H1 (cell line): ENCODE results near the gene NOC2L. TPM values are rescaled to one million over a fixed set of nuclear protein-coding genes. Genes with fewer than 3 reads are reported as not detected.
A peak's percentile ranks its signal among the peaks of the same experiment; 100 is the strongest.

ENCODE experiments used
- CTCF ChIA-PET: fragments of 300-600 bp; sonication (Branson Sonifier 250); formaldehyde crosslinking; loops from one replicate; lab custom pipeline; 2021; ENCODE audit not compliant: partially characterized antibody; lab: Charles Lee
- POLR2A ChIA-PET: fragments of 300-600 bp; sonication (Branson Sonifier 250); formaldehyde crosslinking; loops from one replicate; lab custom pipeline; 2021; ENCODE audit warnings: inconsistent platforms; ENCODE audit not compliant: partially characterized antibody; lab: Charles Lee
- DNase-seq, 2 experiments: peaks; one replicate each; pipeline versions ENCODE4 v3.0.0 to v3.0.0-alpha.2; 2010 to 2022; ENCODE audit warnings: low spot score in 2 of 2, low read depth in 1 of 2, mixed read lengths in 1 of 2
- FAIRE-seq: peaks from 2 replicates; lab custom pipeline; 2011; peaks lifted over from hg19 to GRCh38; lab: Jason Lieb, UNC
- H2AFZ ChIP-seq: 2 replicates; pipeline ENCODE4 v1.8.1; 2012; ENCODE audit warnings: low read length, inconsistent platforms
- H2AK5ac ChIP-seq: 2 replicates; pipeline ENCODE4 v1.6.1; 2013; ENCODE audit warnings: low read depth, low read length
- H2BK120ac ChIP-seq: replicated peaks from 2 replicates; pipeline ENCODE3; 2013; ENCODE audit warnings: low read depth, low read length, inconsistent platforms
- H2BK12ac ChIP-seq: 2 replicates; pipeline ENCODE4 v1.6.1; 2013; ENCODE audit warnings: low read depth, low read length
- H2BK15ac ChIP-seq: 2 replicates; pipeline ENCODE4 v1.6.1; 2013; ENCODE audit warnings: low read length
- H2BK20ac ChIP-seq: 2 replicates; pipeline ENCODE4 v1.6.1; 2013; ENCODE audit warnings: low read length
- H2BK5ac ChIP-seq: 2 replicates; pipeline ENCODE4 v1.6.1; 2013; ENCODE audit warnings: low read depth, low read length
- H3K14ac ChIP-seq: 2 replicates; pipeline ENCODE4 v1.6.1; 2013; ENCODE audit warnings: inconsistent platforms; ENCODE audit not compliant: insufficient read length
- H3K18ac ChIP-seq: 2 replicates; pipeline ENCODE4 v1.6.1; 2013; ENCODE audit warnings: low read length; ENCODE audit errors: extremely low read depth
- H3K23ac ChIP-seq: 2 replicates; pipeline ENCODE4 v1.6.1; 2013; ENCODE audit warnings: inconsistent platforms; ENCODE audit not compliant: insufficient read length
- H3K23me2 ChIP-seq: 2 replicates; pipeline ENCODE4 v1.6.1; 2013; ENCODE audit warnings: low read depth, low read length
- H3K27ac ChIP-seq: 2 replicates; pipeline ENCODE4 v1.6.1; 2011; ENCODE audit warnings: low read depth, low read length, inconsistent platforms
- H3K27me3 ChIP-seq, 4 experiments: replicated peaks in 1 of 4; 1 replicate in 1 of 4; 2 replicates in 3 of 4; pipeline versions ENCODE4 v1.6.1 to v1.8.1; 2011 to 2013; ENCODE audit warnings: low read length in 3 of 4, mild to moderate bottlenecking in 3 of 4, inconsistent platforms in 2 of 4, mixed read lengths in 2 of 4, moderate library complexity in 1 of 4; ENCODE audit not compliant: control insufficient read depth in 3 of 4, insufficient read depth in 3 of 4; ENCODE audit errors: extremely low read depth in 1 of 4
- H3K36me3 ChIP-seq, 4 experiments: 2 replicates each; pipeline versions ENCODE4 v1.6.1 to v1.8.1; 2011 to 2013; ENCODE audit warnings: mild to moderate bottlenecking in 4 of 4, low read length in 3 of 4, moderate library complexity in 2 of 4, control low read depth in 1 of 4, inconsistent platforms in 1 of 4; ENCODE audit not compliant: insufficient read depth in 4 of 4, control insufficient read depth in 2 of 4
- H3K4ac ChIP-seq: replicated peaks from 2 replicates; pipeline ENCODE3; 2013; ENCODE audit warnings: low read length, low read depth, mixed read lengths, inconsistent platforms; ENCODE audit not compliant: insufficient read length
- H3K4me1 ChIP-seq, 4 experiments: replicated peaks in 1 of 4; 1 replicate in 1 of 4; 2 replicates in 3 of 4; pipeline versions ENCODE4 v1.6.1 to v1.8.1; 2011 to 2013; ENCODE audit warnings: low read length in 3 of 4, inconsistent platforms in 2 of 4, mixed read lengths in 1 of 4; ENCODE audit not compliant: insufficient read depth in 4 of 4, control insufficient read depth in 3 of 4
- H3K4me2 ChIP-seq, 2 experiments: 2 replicates each; pipeline versions ENCODE4 v1.6.1 to v1.8.1; 2011 to 2013; ENCODE audit warnings: low read depth in 2 of 2, low read length in 2 of 2, control low read depth in 1 of 2, inconsistent platforms in 1 of 2, mild to moderate bottlenecking in 1 of 2; ENCODE audit not compliant: insufficient read depth in 1 of 2
- H3K4me3 ChIP-seq, 4 experiments: fragments of 200-600, 300-600 bp in 1 of 4; sonication (generic), shearing (Covaris generic), sonication (Bioruptor Twin) in 1 of 4; 2 replicates each; pipeline versions ENCODE4 v1.5.1 to v1.8.1; 2011 to 2016; ENCODE audit warnings: low read length in 4 of 4, low read depth in 3 of 4, control low read depth in 2 of 4, inconsistent platforms in 2 of 4, mild to moderate bottlenecking in 2 of 4, mixed read lengths in 1 of 4, moderate library complexity in 1 of 4; ENCODE audit not compliant: insufficient read depth in 2 of 4; ENCODE audit errors: extremely low read depth in 1 of 4
- H3K56ac ChIP-seq: replicated peaks from 2 replicates; pipeline ENCODE3; 2013; ENCODE audit warnings: low read depth, mild to moderate bottlenecking, mixed read lengths, low read length, inconsistent platforms; ENCODE audit not compliant: insufficient read length
- H3K79me1 ChIP-seq: 2 replicates; pipeline ENCODE4 v1.6.1; 2013; ENCODE audit warnings: low read depth, low read length, control low read depth
- H3K79me2 ChIP-seq, 2 experiments: 2 replicates each; pipeline versions ENCODE4 v1.6.1 to v1.8.1; 2012 to 2013; ENCODE audit warnings: low read length in 2 of 2, mild to moderate bottlenecking in 2 of 2, inconsistent platforms in 1 of 2; ENCODE audit not compliant: insufficient read depth in 2 of 2, control insufficient read depth in 1 of 2
- H3K9ac ChIP-seq, 4 experiments: replicated peaks in 1 of 4; 1 replicate in 1 of 4; 2 replicates in 3 of 4; pipeline versions ENCODE4 v1.6.1 to v1.8.1; 2011 to 2013; ENCODE audit warnings: low read depth in 3 of 4, low read length in 3 of 4, control low read depth in 2 of 4, mild to moderate bottlenecking in 2 of 4, moderate library complexity in 2 of 4, inconsistent platforms in 1 of 4; ENCODE audit errors: extremely low read depth in 1 of 4
- H3K9me3 ChIP-seq, 2 experiments: 2 replicates each; pipeline versions ENCODE4 v1.6.1 to v1.8.1; 2012 to 2013; ENCODE audit warnings: mild to moderate bottlenecking in 2 of 2, moderate library complexity in 2 of 2, control low read depth in 1 of 2, inconsistent platforms in 1 of 2, low read depth in 1 of 2, low read length in 1 of 2, mixed read lengths in 1 of 2; ENCODE audit not compliant: insufficient read depth in 2 of 2
- H4K20me1 ChIP-seq, 2 experiments: replicated peaks in 1 of 2; 2 replicates each; pipeline versions ENCODE3 to v1.8.1; 2011 to 2013; ENCODE audit warnings: inconsistent platforms in 2 of 2, low read length in 2 of 2, mild to moderate bottlenecking in 1 of 2; ENCODE audit not compliant: insufficient read depth in 2 of 2, control insufficient read depth in 1 of 2
- H4K5ac ChIP-seq: 2 replicates; pipeline ENCODE4 v1.6.1; 2013; ENCODE audit warnings: low read length, low read depth, mixed read lengths, inconsistent platforms; ENCODE audit not compliant: insufficient read length
- H4K8ac ChIP-seq: 2 replicates; pipeline ENCODE4 v1.8.0; 2013; ENCODE audit warnings: mild to moderate bottlenecking, moderate library complexity, low read length, inconsistent platforms; ENCODE audit not compliant: insufficient read depth; ENCODE audit errors: extremely low read depth
- H4K91ac ChIP-seq: replicated peaks from 2 replicates; pipeline ENCODE3; 2013; ENCODE audit warnings: low read length, mixed read lengths, inconsistent platforms; ENCODE audit not compliant: insufficient read length
- CEBPB ChIP-seq: IDR thresholded peaks from 2 replicates; pipeline ENCODE4 v1.6.1; 2012; ENCODE audit warnings: low read depth, low read length
- CTBP2 ChIP-seq: IDR thresholded peaks from 2 replicates; pipeline ENCODE4 v1.7.0; 2011; ENCODE audit warnings: borderline replicate concordance, mild to moderate bottlenecking, moderate library complexity, mixed read lengths, low read length; ENCODE audit not compliant: insufficient read depth, insufficient read length
- JUN ChIP-seq: IDR thresholded peaks from 2 replicates; pipeline ENCODE4 v1.6.1; 2011; ENCODE audit warnings: low read depth, mild to moderate bottlenecking, improper control_type of control experiment, low read length
- RBBP5 ChIP-seq: IDR thresholded peaks from 2 replicates; pipeline ENCODE4 v1.7.1; 2012; ENCODE audit warnings: low read depth, mild to moderate bottlenecking, inconsistent platforms, low read length, moderate library complexity, borderline replicate concordance
- SIN3A ChIP-seq, 2 experiments: IDR thresholded peaks in 1 of 2; conservative IDR thresholded peaks in 1 of 2; 2 replicates each; pipeline ENCODE4 v1.6.1; 2011 to 2012; ENCODE audit warnings: low read length in 2 of 2, improper control_type of control experiment in 1 of 2, low read depth in 1 of 2, mild to moderate bottlenecking in 1 of 2
- SP1 ChIP-seq: IDR thresholded peaks from 2 replicates; pipeline ENCODE4 v1.6.1; 2011; ENCODE audit warnings: low read depth, low read length
- SP4 ChIP-seq: IDR thresholded peaks from 2 replicates; pipeline ENCODE4 v1.6.1; 2012; ENCODE audit warnings: low read length, inconsistent platforms
- TAF7 ChIP-seq: optimal IDR thresholded peaks from 2 replicates; pipeline ENCODE3; 2011; ENCODE audit warnings: low read depth, mild to moderate bottlenecking, inconsistent platforms, low read length, moderate library complexity, borderline replicate concordance
- YY1 ChIP-seq: IDR thresholded peaks from 2 replicates; pipeline ENCODE4 v1.6.1; 2011; ENCODE audit warnings: low read depth, mild to moderate bottlenecking, low read length
- WGBS, 2 experiments: shearing (Covaris generic) in 1 of 2; methylation state at CpG; one replicate each; pipeline versions ENCODE4 v1.1.6 to v1.1.7; 2013 to 2015; ENCODE audit warnings: low lambda C conversion rate in 2 of 2, mixed read lengths in 2 of 2, inconsistent platforms in 1 of 2, low coverage in 1 of 2, missing lambda C conversion rate in 1 of 2; ENCODE audit not compliant: insufficient replicate concordance in 2 of 2, insufficient coverage in 1 of 2, insufficient read length in 1 of 2; ENCODE audit errors: extremely low coverage in 1 of 2, missing lambda C conversion rate in 1 of 2; 5-methylcytosine and 5-hydroxymethylcytosine counted together
- polyA plus RNA-seq, 7 experiments: library from polyadenylated mRNA; depleted of rRNA in 3 of 7; stranded (reverse) in 5 of 7; unstranded in 2 of 7; fragments of >200 nt in 5 of 7; fragments of 200-250 nt in 2 of 7; gene quantifications; 1 replicate in 5 of 7; 2 replicates in 1 of 7; 4 replicates in 1 of 7; pipeline versions ENCODE4 v1.2.1 to v1.2.3, GENCODE V29; 2011 to 2013; ENCODE audit warnings: missing spikeins in 2 of 7, mixed read lengths in 2 of 7
- total RNA-seq: library from RNA; stranded (reverse); fragmentation: NEBNext Ultra II Directional; extraction: Animal tissue kit (Norgen Biotek cat#: 25700); gene quantifications from 2 replicates; pipeline ENCODE4 v1.2.1, GENCODE V29; 2021
- TF ChIP-seq, protein P1 (sequence below): IDR thresholded peaks from 2 replicates; pipeline ENCODE4 v1.6.1; 2011; ENCODE audit warnings: low read length, improper control_type of control experiment

Gene NOC2L
- total and polyA plus RNA-seq, 2 of the 8 experiments (the other 6 are each of a cell fraction or from before 2014, with no cell fraction given), result 74.7 to 130 TPM

DNA sequence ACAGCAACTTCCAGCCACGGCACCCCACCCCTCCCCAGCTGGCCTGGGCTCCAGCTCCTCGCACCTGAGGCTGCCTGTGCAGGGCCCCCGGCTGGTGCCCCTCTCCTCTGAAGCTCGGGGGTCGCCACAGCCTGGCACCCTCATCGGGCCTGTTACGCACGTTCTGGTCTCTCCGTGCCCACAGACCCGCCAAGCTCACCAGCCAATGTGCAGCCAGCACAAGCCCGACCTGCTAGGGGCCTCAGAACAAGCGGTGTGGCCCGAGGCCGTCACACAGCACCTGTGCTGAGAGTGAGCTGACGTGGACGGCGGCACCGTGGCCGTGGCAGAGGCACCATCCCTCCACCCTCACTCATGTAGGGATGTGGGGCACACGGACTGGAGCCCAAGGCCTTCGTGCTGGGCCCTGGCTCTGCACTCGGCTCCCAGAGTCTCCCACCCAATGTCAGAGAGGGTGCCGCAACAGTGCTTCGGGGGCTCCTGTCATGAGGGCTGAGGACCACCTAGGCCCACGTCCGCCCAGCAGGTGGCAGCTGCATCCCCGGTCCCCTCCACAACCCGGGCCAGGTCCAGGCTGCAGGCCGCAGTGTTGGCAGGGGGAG, 39.7 kb downstream of the NOC2L start:
- Histone ChIP-seq H3K14ac (no peak overlapping the region), H3K23ac (no peak overlapping the region), H2BK12ac (0 out of 2 replicates have a peak overlapping the region, but pooled peaks have one; percentile 17), H3K18ac (no peak overlapping the region), H3K27me3 (peaks cover 47 to 96% (median 83%) of the 10 kb centered on the region in 4 experiments), H3K56ac (no peak overlapping the region), H3K79me2 (no peaks in the 10 kb centered on the region), H3K4me2 (no peak overlapping the region), H3K9me3 (no peaks in the 10 kb centered on the region), H2BK20ac (no peak overlapping the region), H3K79me1 (no peaks in the 10 kb centered on the region), H3K4ac (no peak overlapping the region), H2BK5ac (no peak overlapping the region), H3K9ac (no peak overlapping the region), H2AFZ (no peak overlapping the region), H4K91ac (no peak overlapping the region), H2BK15ac (0 out of 2 replicates have a peak overlapping the region, but pooled peaks have one; percentile 16), H4K8ac (no peak overlapping the region; the same call in 1 of the 2 replicates), H3K23me2 (no peaks in the 10 kb centered on the region; the same call in 1 of the 2 replicates)
- CTCF ChIA-PET, result interaction anchor here (0.6 to 3.0 kb wide), 6 partner anchors 11 to 33 kb away, joined by 3 to 20 read pairs (median 6); no protein-coding TSS in a partner anchor
- DNase-seq, result no peak
- POLR2A ChIA-PET, result interaction anchor here (1.0 to 2.0 kb wide), 6 partner anchors 13 to 105 kb away, joined by 3 to 10 read pairs (median 4); no protein-coding TSS in a partner anchor
- WGBS, 2 experiments, result 87% methylated on average over 28 of the region's 29 CpGs; no CpG with 5 or more reads in 1 of the 2 experiments
- no peak for TF ChIP-seq TAF7
- no peak for TF ChIP-seq CTBP2
- no peak for TF ChIP-seq SP4
- no peak for TF ChIP-seq YY1
- no peak for TF ChIP-seq SP1
- no peak for TF ChIP-seq RBBP5
- no peak for TF ChIP-seq SIN3A (conservative IDR thresholded peaks at IDR 0.05 in 1 of 2, IDR thresholded peaks at IDR 0.05 in 1 of 2; ENCODE audit: low read depth in 1 of 2, low read length in 2 of 2)
- no peak for TF ChIP-seq CEBPB
- TF ChIP-seq, protein P1, sequence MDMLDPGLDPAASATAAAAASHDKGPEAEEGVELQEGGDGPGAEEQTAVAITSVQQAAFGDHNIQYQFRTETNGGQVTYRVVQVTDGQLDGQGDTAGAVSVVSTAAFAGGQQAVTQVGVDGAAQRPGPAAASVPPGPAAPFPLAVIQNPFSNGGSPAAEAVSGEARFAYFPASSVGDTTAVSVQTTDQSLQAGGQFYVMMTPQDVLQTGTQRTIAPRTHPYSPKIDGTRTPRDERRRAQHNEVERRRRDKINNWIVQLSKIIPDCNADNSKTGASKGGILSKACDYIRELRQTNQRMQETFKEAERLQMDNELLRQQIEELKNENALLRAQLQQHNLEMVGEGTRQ, result no peak
- TF ChIP-seq JUN, result no peak
- TF ChIP-seq, all 59 proteins: peak for 0
- Histone ChIP-seq H3K4me3 (no peak overlapping the region), H3K36me3 (peaks cover 0 to 5% (median 0%) of the 10 kb centered on the region in 4 experiments; a peak in 1 of 8 replicates), H4K5ac (no peak overlapping the region), H3K4me1 (peaks cover 0 to 22% (median 16%) of the 10 kb centered on the region in 4 experiments; a peak in 6 of 7 replicates), H3K27ac (no peak overlapping the region), H4K20me1 (peaks cover 13 to 24% of the 10 kb centered on the region in 2 experiments), H2BK120ac (no peak overlapping the region), H2AK5ac (no peak overlapping the region)
- FAIRE-seq, result no peak
